Esophagus (tissue), 2 donors: ENCODE measurements around the gene PBX2. TPM values are rescaled to one million over a fixed set of nuclear protein-coding genes. Genes with fewer than 3 reads are reported as not detected.

Source experiments
- H3K27ac ChIP-seq, 2 donors: one replicate each; pipeline ENCODE4 v1.5.1; 2013; ENCODE audit warnings: low read depth in 2 of 2, mild to moderate bottlenecking in 2 of 2, inconsistent platforms in 1 of 2, low read length in 1 of 2, moderate library complexity in 1 of 2
- H3K27me3 ChIP-seq, 2 donors: one replicate each; pipeline ENCODE4 v1.6.1; 2013; ENCODE audit warnings: low read length in 2 of 2, control low read depth in 1 of 2, mild to moderate bottlenecking in 1 of 2; ENCODE audit not compliant: insufficient read depth in 2 of 2, control insufficient read depth in 1 of 2
- H3K36me3 ChIP-seq, 2 donors: one replicate each; pipeline ENCODE4 v1.6.1; 2013; ENCODE audit warnings: low read length in 1 of 2; ENCODE audit not compliant: control insufficient read depth in 2 of 2, insufficient read depth in 2 of 2
- H3K4me1 ChIP-seq, 2 donors: one replicate each; pipeline ENCODE4 v1.6.1; 2013; ENCODE audit warnings: low read length in 1 of 2; ENCODE audit not compliant: control insufficient read depth in 2 of 2, insufficient read depth in 2 of 2
- H3K4me3 ChIP-seq, 2 donors: one replicate each; pipeline ENCODE4 v1.5.1; 2013; ENCODE audit warnings: low read length in 2 of 2, mild to moderate bottlenecking in 2 of 2, low read depth in 1 of 2, moderate library complexity in 1 of 2
- H3K9me3 ChIP-seq, 2 donors: one replicate each; pipeline ENCODE4 v1.6.1; 2013; ENCODE audit warnings: mild to moderate bottlenecking in 2 of 2, low read depth in 1 of 2, low read length in 1 of 2, moderate library complexity in 1 of 2; ENCODE audit not compliant: control insufficient read depth in 2 of 2, insufficient read depth in 1 of 2
- WGBS, 2 donors: extraction: QIAGEN DNeasy Blood & Tissue Kit; methylation state at CpG; one replicate each; pipeline ENCODE4 v1.1.7; 2013; 5-methylcytosine and 5-hydroxymethylcytosine counted together
- polyA plus RNA-seq, 2 donors: library from polyadenylated mRNA; stranded (reverse); fragments of 200-250 nt; gene quantifications; one replicate each; pipeline ENCODE4 v1.2.3, GENCODE V29; 2013
- donor health status: healthy with polysubstance abuse.
- donor health status: Bipolar disorder and iron deficiency.

The PBX2 gene
- polyA plus RNA-seq, 2 donors = 29.4 to 49.8 TPM

- H3K27me3 ChIP-seq = no peaks in the 10 kb centered on the region
- peak overlapping the region; percentile 75 to 92 for H3K4me3 ChIP-seq
- peak overlapping the region; percentile 85 to 97 for H3K27ac ChIP-seq
- peaks cover 3 to 11% of the 10 kb centered on the region in 2 donors for H3K4me1 ChIP-seq
- peaks cover 4 to 15% of the 10 kb centered on the region in 2 donors for H3K36me3 ChIP-seq
- no peaks in the 10 kb centered on the region for H3K9me3 ChIP-seq
- WGBS, 2 donors = 19 to 29% methylated on average over 35 of the region's 35 CpGs
These were observed 37.0 kb downstream of the PBX2 start for GRCh38 chr6:32152769-32153563.

- Histone ChIP-seq H3K27me3 (no peaks in the 10 kb centered on the region), H3K9me3 (no peaks in the 10 kb centered on the region), H3K36me3 (peaks cover 0 to 8% of the 10 kb centered on the region in 2 donors), H3K27ac (peak within 1 kb of the TSS; percentile 85 to 97), H3K4me3 (peak within 1 kb of the TSS; percentile 25 to 75), H3K4me1 (peaks cover 3 to 11% of the 10 kb centered on the region in 2 donors)
- 21 to 27% methylated on average over 14 to 17 of the region's 24 CpGs for WGBS, 2 donors
These were observed 37.9 kb downstream of the PBX2 start, which contains the start of gene PRRT1 for GRCh38 chr6:32151863-32152768. Gene PRRT1, minus strand, starts transcription at chr6:32151939. Its CDS starts 112 bp downstream, at chr6:32151827.

GRCh38 chr6:32151181-32151862 is 38.7 kb downstream of the PBX2 start:
- no peaks in the 10 kb centered on the region for H3K9me3 ChIP-seq
- H3K4me3 ChIP-seq = peak overlapping the region; percentile 25 to 29
- WGBS, 2 donors = 38 to 40% methylated on average over 8 of the region's 8 CpGs
- no peaks in the 10 kb centered on the region for H3K27me3 ChIP-seq
- H3K4me1 ChIP-seq = peaks cover 3 to 11% of the 10 kb centered on the region in 2 donors
- H3K27ac ChIP-seq = peak overlapping the region; percentile 13 to 38
- peaks cover 0 to 8% of the 10 kb centered on the region in 2 donors for H3K36me3 ChIP-seq

- Histone ChIP-seq H3K4me3 (no peak overlapping the region), H3K36me3 (peaks cover 0 to 1% of the 10 kb centered on the region in 2 donors), H3K4me1 (peaks cover 3 to 4% of the 10 kb centered on the region in 2 donors), H3K27me3 (no peaks in the 10 kb centered on the region), H3K27ac (no peak overlapping the region), H3K9me3 (no peaks in the 10 kb centered on the region)
- 56 to 63% methylated on average over 44 to 55 of the region's 55 CpGs for WGBS, 2 donors
These were observed 39.8 kb downstream of the PBX2 start for GRCh38 chr6:32149932-32150870.

- H3K27me3 ChIP-seq = no peaks in the 10 kb centered on the region
- 50 to 56% methylated on average over 46 to 47 of the region's 47 CpGs for WGBS, 2 donors
- peak overlapping the region; percentile 38 to 60 for H3K4me3 ChIP-seq
- H3K4me1 ChIP-seq = peaks cover 0 to 3% of the 10 kb centered on the region in 2 donors
- no peak overlapping the region for H3K27ac ChIP-seq
- H3K36me3 ChIP-seq = no peaks in the 10 kb centered on the region
- H3K9me3 ChIP-seq = no peaks in the 10 kb centered on the region
These were observed 40.8 kb downstream of the PBX2 start for GRCh38 chr6:32149092-32149755.

GRCh38 chr6:32148289-32149091 is 41.5 kb downstream of the PBX2 start:
- no peaks in the 10 kb centered on the region for H3K27me3 ChIP-seq
- H3K36me3 ChIP-seq = no peaks in the 10 kb centered on the region
- peaks cover 0 to 3% of the 10 kb centered on the region in 2 donors for H3K4me1 ChIP-seq
- peak overlapping the region; percentile 38 to 60 for H3K4me3 ChIP-seq
- WGBS, 2 donors = 22 to 30% methylated on average over 39 of the region's 39 CpGs
- H3K9me3 ChIP-seq = no peaks in the 10 kb centered on the region
- H3K27ac ChIP-seq = peak overlapping the region in 1 of 2 donors; percentile 23

GRCh38 chr6:32147401-32148132 is 42.4 kb downstream of the PBX2 start:
- no peak overlapping the region for H3K27ac ChIP-seq
- H3K4me1 ChIP-seq = peaks cover 0 to 3% of the 10 kb centered on the region in 2 donors
- 94 to 97% methylated on average over 4 of the region's 4 CpGs for WGBS, 2 donors
- H3K4me3 ChIP-seq = no peak overlapping the region
- H3K9me3 ChIP-seq = no peaks in the 10 kb centered on the region
- no peaks in the 10 kb centered on the region for H3K36me3 ChIP-seq
- no peaks in the 10 kb centered on the region for H3K27me3 ChIP-seq
